HepG2 (cell line): Measurements from ENCODE around the gene LYZL6. TPM values are rescaled to one million over a fixed set of nuclear protein-coding genes. Genes with fewer than 3 reads are reported as not detected.
A peak's percentile ranks its signal among the peaks of the same experiment; 100 is the strongest.

ENCODE experiments used
- DPF2 ChIP-seq: sonication (generic); formaldehyde crosslinking; IDR thresholded peaks from 2 replicates; pipeline ENCODE4 v1.4.0; 2020; ENCODE audit warnings: mild to moderate bottlenecking, low read depth, missing genetic modification reagents, borderline replicate concordance
- EP300 ChIP-seq, 3 experiments: sonication (generic) in 1 of 3; formaldehyde crosslinking in 1 of 3; IDR thresholded peaks; 2 replicates each; pipeline versions ENCODE4 v1.5.1 to v1.6.1; 2011 to 2020; ENCODE audit warnings: low read depth in 2 of 3, low read length in 2 of 3, borderline replicate concordance in 1 of 3, improper control_type of control experiment in 1 of 3, mild to moderate bottlenecking in 1 of 3, missing genetic modification reagents in 1 of 3, moderate library complexity in 1 of 3
- GATAD2A ChIP-seq: IDR thresholded peaks from 2 replicates; pipeline ENCODE4 v1.6.1; 2016
- HNF4A ChIP-seq: sonication (generic); formaldehyde crosslinking; IDR thresholded peaks from 2 replicates; pipeline ENCODE4 v1.4.0; 2020; ENCODE audit warnings: missing genetic modification reagents
- MYNN ChIP-seq: sonication (generic); formaldehyde crosslinking; IDR thresholded peaks from 2 replicates; pipeline ENCODE4 v1.4.0; 2020; ENCODE audit warnings: mild to moderate bottlenecking, low read depth, missing genetic modification reagents
- NFATC3 ChIP-seq: sonication (generic); formaldehyde crosslinking; IDR thresholded peaks from 2 replicates; pipeline ENCODE4 v1.5.1; 2020; ENCODE audit warnings: mild to moderate bottlenecking, missing genetic modification reagents
- SAFB2 ChIP-seq: sonication (generic); formaldehyde crosslinking; IDR thresholded peaks from 2 replicates; pipeline ENCODE4 v1.5.1; 2020; ENCODE audit warnings: missing genetic modification reagents, low read depth, mild to moderate bottlenecking, borderline replicate concordance
- TCF7L2 ChIP-seq: IDR thresholded peaks from 2 replicates; pipeline ENCODE4 v1.6.1; 2011; ENCODE audit warnings: mild to moderate bottlenecking, low read depth, low read length, moderate library complexity
- ZFP36L1 ChIP-seq: sonication (generic); formaldehyde crosslinking; IDR thresholded peaks from 2 replicates; pipeline ENCODE4 v1.8.0; 2022; ENCODE audit warnings: mild to moderate bottlenecking, missing genetic modification reagents, moderate library complexity
- ZNF572 ChIP-seq: sonication (generic); formaldehyde crosslinking; IDR thresholded peaks from 2 replicates; pipeline ENCODE4 v1.5.1; 2020; ENCODE audit warnings: mild to moderate bottlenecking, missing genetic modification reagents
- polyA plus RNA-seq, 8 experiments: library from polyadenylated mRNA; depleted of rRNA in 3 of 8; stranded (reverse) in 7 of 8; unstranded in 1 of 8; fragments of >200 nt; fragmentation: Illumina TruSeq in 4 of 8; extraction: Trizol in 4 of 8; gene quantifications; 2 replicates each; pipeline versions ENCODE4 v1.2.1 to v1.2.3, GENCODE V29; 2011 to 2016; ENCODE audit warnings: low read depth in 4 of 8, missing spikeins in 1 of 8, mixed read lengths in 1 of 8; ENCODE audit not compliant: insufficient read depth in 1 of 8
- total RNA-seq, 5 experiments: library from RNA; depleted of rRNA; stranded (reverse); fragments of >200 nt; fragmentation: Illumina TruSeq; extraction: Trizol; gene quantifications; 2 replicates each; pipeline ENCODE4 v1.2.3, GENCODE V29; 2016; ENCODE audit warnings: low read depth in 1 of 5
- TF ChIP-seq, protein P1 (sequence below): sonication (generic); formaldehyde crosslinking; IDR thresholded peaks from 2 replicates; pipeline ENCODE4 v1.5.0; 2020; ENCODE audit warnings: mild to moderate bottlenecking, missing genetic modification reagents
- TF ChIP-seq, protein P2 (sequence below): sonication (generic); formaldehyde crosslinking; IDR thresholded peaks from 2 replicates; pipeline ENCODE4 v1.5.0; 2020; ENCODE audit warnings: mild to moderate bottlenecking, missing genetic modification reagents, borderline replicate concordance
- TF ChIP-seq, protein P3 (sequence below): sonication (generic); formaldehyde crosslinking; IDR thresholded peaks from 2 replicates; pipeline ENCODE4 v1.4.0; 2020; ENCODE audit warnings: mild to moderate bottlenecking, missing genetic modification reagents, borderline replicate concordance
- TF ChIP-seq, protein P4 (sequence below): sonication (generic); formaldehyde crosslinking; IDR thresholded peaks from 2 replicates; pipeline ENCODE4 v1.4.0; 2020; ENCODE audit warnings: missing genetic modification reagents
- TF ChIP-seq, protein P5 (sequence below): IDR thresholded peaks from 2 replicates; pipeline ENCODE4 v1.6.1; 2012; ENCODE audit warnings: inconsistent platforms

LYZL6 gene
- total and polyA plus RNA-seq, 2 of the 13 experiments (the other 11 are each of a cell fraction or from before 2014, with no cell fraction given), result not detected

DNA sequence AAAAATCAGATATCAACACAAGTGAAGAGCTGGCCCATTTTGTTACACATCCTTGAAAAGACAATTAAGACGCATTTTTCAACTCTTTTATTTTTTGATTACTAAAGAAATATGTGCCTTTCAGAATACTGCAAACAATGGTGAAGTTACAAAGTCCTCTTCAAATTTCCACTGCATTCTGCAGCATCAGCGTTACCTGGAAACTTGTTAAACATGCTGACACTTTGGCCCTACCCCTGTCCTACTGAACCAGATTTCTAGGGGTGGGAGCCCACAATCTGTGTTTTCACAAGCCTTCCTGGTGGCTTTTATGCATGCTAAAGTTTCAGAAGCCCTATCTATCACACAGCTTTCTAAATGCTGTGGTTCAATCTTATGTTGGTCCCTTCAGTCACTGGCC, 47.6 kb upstream of the LYZL6 start (continued):
- TF ChIP-seq, protein P1, sequence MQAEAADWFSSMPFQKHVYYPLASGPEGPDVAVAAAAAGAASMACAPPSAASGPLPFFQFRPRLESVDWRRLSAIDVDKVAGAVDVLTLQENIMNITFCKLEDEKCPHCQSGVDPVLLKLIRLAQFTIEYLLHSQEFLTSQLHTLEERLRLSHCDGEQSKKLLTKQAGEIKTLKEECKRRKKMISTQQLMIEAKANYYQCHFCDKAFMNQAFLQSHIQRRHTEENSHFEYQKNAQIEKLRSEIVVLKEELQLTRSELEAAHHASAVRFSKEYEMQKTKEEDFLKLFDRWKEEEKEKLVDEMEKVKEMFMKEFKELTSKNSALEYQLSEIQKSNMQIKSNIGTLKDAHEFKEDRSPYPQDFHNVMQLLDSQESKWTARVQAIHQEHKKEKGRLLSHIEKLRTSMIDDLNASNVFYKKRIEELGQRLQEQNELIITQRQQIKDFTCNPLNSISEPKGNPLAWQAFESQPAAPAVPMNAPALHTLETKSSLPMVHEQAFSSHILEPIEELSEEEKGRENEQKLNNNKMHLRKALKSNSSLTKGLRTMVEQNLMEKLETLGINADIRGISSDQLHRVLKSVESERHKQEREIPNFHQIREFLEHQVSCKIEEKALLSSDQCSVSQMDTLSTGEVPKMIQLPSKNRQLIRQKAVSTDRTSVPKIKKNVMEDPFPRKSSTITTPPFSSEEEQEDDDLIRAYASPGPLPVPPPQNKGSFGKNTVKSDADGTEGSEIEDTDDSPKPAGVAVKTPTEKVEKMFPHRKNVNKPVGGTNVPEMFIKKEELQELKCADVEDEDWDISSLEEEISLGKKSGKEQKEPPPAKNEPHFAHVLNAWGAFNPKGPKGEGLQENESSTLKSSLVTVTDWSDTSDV (CRISPR knock-in tag), result no peak
- TF ChIP-seq GATAD2A (peak; percentile 25; the same call in 1 of the 2 replicates), DPF2 (no peak), ZFP36L1 (CRISPR knock-in tag) (no peak), NFATC3 (CRISPR knock-in tag) (no peak), TCF7L2 (no peak), MYNN (CRISPR knock-in tag) (no peak), SAFB2 (CRISPR knock-in tag) (no peak), HNF4A (peak; percentile 72), EP300 (IDR thresholded peaks at IDR 0.05; ENCODE audit: low read depth in 2 of 2, low read length in 2 of 2) (peak in 1 of 2 experiments; percentile 33; a peak in 2 of 4 replicates), EP300 (CRISPR knock-in tag; IDR thresholded peaks at IDR 0.05; ENCODE audit: borderline replicate concordance) (no peak), ZNF572 (CRISPR knock-in tag) (no peak)
- TF ChIP-seq, protein P2, sequence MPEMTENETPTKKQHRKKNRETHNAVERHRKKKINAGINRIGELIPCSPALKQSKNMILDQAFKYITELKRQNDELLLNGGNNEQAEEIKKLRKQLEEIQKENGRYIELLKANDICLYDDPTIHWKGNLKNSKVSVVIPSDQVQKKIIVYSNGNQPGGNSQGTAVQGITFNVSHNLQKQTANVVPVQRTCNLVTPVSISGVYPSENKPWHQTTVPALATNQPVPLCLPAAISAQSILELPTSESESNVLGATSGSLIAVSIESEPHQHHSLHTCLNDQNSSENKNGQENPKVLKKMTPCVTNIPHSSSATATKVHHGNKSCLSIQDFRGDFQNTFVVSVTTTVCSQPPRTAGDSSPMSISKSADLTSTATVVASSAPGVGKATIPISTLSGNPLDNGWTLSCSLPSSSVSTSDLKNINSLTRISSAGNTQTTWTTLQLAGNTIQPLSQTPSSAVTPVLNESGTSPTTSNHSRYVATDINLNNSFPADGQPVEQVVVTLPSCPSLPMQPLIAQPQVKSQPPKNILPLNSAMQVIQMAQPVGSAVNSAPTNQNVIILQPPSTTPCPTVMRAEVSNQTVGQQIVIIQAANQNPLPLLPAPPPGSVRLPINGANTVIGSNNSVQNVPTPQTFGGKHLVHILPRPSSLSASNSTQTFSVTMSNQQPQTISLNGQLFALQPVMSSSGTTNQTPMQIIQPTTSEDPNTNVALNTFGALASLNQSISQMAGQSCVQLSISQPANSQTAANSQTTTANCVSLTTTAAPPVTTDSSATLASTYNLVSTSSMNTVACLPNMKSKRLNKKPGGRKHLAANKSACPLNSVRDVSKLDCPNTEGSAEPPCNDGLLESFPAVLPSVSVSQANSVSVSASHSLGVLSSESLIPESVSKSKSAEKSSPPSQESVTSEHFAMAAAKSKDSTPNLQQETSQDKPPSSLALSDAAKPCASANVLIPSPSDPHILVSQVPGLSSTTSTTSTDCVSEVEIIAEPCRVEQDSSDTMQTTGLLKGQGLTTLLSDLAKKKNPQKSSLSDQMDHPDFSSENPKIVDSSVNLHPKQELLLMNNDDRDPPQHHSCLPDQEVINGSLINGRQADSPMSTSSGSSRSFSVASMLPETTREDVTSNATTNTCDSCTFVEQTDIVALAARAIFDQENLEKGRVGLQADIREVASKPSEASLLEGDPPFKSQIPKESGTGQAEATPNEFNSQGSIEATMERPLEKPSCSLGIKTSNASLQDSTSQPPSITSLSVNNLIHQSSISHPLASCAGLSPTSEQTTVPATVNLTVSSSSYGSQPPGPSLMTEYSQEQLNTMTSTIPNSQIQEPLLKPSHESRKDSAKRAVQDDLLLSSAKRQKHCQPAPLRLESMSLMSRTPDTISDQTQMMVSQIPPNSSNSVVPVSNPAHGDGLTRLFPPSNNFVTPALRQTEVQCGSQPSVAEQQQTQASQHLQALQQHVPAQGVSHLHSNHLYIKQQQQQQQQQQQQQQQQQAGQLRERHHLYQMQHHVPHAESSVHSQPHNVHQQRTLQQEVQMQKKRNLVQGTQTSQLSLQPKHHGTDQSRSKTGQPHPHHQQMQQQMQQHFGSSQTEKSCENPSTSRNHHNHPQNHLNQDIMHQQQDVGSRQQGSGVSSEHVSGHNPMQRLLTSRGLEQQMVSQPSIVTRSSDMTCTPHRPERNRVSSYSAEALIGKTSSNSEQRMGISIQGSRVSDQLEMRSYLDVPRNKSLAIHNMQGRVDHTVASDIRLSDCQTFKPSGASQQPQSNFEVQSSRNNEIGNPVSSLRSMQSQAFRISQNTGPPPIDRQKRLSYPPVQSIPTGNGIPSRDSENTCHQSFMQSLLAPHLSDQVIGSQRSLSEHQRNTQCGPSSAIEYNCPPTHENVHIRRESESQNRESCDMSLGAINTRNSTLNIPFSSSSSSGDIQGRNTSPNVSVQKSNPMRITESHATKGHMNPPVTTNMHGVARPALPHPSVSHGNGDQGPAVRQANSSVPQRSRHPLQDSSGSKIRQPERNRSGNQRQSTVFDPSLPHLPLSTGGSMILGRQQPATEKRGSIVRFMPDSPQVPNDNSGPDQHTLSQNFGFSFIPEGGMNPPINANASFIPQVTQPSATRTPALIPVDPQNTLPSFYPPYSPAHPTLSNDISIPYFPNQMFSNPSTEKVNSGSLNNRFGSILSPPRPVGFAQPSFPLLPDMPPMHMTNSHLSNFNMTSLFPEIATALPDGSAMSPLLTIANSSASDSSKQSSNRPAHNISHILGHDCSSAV, result no peak
- TF ChIP-seq, protein P3, sequence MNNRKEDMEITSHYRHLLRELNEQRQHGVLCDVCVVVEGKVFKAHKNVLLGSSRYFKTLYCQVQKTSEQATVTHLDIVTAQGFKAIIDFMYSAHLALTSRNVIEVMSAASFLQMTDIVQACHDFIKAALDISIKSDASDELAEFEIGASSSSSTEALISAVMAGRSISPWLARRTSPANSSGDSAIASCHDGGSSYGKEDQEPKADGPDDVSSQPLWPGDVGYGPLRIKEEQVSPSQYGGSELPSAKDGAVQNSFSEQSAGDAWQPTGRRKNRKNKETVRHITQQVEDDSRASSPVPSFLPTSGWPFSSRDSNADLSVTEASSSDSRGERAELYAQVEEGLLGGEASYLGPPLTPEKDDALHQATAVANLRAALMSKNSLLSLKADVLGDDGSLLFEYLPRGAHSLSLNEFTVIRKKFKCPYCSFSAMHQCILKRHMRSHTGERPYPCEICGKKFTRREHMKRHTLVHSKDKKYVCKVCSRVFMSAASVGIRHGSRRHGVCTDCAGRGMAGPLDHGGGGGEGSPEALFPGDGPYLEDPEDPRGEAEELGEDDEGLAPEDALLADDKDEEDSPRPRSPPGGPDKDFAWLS, result no peak
- TF ChIP-seq, protein P4, sequence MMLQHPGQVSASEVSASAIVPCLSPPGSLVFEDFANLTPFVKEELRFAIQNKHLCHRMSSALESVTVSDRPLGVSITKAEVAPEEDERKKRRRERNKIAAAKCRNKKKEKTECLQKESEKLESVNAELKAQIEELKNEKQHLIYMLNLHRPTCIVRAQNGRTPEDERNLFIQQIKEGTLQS (CRISPR knock-in tag), result no peak
- TF ChIP-seq, protein P5, sequence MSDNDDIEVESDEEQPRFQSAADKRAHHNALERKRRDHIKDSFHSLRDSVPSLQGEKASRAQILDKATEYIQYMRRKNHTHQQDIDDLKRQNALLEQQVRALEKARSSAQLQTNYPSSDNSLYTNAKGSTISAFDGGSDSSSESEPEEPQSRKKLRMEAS, result no peak
